ENCODE data around the gene PDHX.

Gene PDHX

DNA sequence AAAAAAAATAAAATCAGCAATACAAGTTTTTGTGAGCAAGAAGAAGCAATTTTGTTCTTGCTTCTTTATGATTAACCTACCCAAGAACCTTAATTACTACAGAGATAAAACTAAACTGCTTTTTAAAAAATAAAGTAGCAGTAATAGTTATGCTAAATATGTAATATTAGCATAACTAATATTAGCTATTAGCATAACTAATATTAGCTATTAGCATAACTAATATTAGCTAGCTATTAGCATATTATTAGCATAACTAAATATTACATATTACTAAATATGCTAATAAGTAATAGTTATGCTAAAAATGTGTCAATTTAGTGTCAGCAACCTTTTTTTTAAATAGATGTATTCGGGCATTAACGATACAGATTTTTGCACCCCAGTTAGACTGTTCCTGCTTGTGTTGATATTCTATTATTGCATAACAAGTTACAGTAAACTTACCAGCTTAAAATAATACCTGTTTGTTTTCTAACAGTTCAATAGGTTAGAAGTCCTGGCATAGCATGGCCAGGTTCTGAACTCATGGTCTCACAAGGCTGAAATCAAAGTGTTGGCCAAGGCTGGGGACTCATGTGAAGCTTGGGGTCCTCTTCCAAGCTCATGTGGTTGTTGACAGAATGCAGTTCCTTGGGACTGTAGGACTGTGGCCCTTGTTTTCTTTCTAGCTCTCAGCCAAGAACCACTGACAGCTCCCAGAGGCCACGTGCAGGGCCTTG is 48.4 kb downstream of the PDHX start:
- Histone ChIP-seq H3K27ac (ENCODE audit: low read length) (no peak overlapping the region), H3K27me3 (replicated peaks; ENCODE audit: insufficient read depth, low read length) (no peaks in the 10 kb centered on the region)
- TF ChIP-seq EZH2 (optimal IDR thresholded peaks at IDR 0.05; ENCODE audit: low read depth, low read length) (no peak), EZH2phosphoT487 (IDR thresholded peaks at IDR 0.05; ENCODE audit: low read length) (no peak)
- TF ChIP-seq, protein P1, sequence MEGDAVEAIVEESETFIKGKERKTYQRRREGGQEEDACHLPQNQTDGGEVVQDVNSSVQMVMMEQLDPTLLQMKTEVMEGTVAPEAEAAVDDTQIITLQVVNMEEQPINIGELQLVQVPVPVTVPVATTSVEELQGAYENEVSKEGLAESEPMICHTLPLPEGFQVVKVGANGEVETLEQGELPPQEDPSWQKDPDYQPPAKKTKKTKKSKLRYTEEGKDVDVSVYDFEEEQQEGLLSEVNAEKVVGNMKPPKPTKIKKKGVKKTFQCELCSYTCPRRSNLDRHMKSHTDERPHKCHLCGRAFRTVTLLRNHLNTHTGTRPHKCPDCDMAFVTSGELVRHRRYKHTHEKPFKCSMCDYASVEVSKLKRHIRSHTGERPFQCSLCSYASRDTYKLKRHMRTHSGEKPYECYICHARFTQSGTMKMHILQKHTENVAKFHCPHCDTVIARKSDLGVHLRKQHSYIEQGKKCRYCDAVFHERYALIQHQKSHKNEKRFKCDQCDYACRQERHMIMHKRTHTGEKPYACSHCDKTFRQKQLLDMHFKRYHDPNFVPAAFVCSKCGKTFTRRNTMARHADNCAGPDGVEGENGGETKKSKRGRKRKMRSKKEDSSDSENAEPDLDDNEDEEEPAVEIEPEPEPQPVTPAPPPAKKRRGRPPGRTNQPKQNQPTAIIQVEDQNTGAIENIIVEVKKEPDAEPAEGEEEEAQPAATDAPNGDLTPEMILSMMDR (IDR thresholded peaks at IDR 0.05; ENCODE audit: low read length), result no peak

DNA sequence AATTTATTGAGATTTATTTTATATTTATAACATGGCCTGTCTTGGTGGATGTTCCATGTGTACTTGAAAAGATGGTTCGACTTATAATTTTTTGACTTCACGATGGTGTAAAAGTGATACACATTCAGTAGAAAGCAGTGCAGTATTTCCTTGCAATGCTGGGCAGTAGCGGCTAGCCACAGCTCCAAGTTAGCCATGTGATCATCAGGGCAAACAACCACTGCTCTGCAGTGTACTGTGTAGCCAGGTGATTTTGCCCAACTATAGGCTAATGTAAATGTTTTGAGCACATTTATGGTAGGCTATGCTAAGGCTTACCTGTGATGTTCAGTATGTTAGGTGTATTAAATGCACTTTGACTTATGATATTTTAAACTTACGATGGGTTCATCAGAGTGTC is 52.4 kb downstream of the PDHX start:
- H3K4me1 ChIP-seq (ENCODE audit: low read length), result peaks cover 11% of the 10 kb centered on the region
- no peak overlapping the region for H2AFZ ChIP-seq (ENCODE audit: low read length)
- no peaks in the 10 kb centered on the region for H3K79me2 ChIP-seq (ENCODE audit: low read length)
- no peaks in the 10 kb centered on the region for H3K27me3 ChIP-seq (replicated peaks; ENCODE audit: insufficient read depth, low read length)
- H3F3A ChIP-seq (ENCODE audit: insufficient read depth, low read length), result no peaks in the 10 kb centered on the region
- TF ChIP-seq EZH2 (optimal IDR thresholded peaks at IDR 0.05; ENCODE audit: low read depth, low read length) (no peak), EZH2phosphoT487 (IDR thresholded peaks at IDR 0.05; ENCODE audit: low read length) (no peak)
- TF ChIP-seq, protein P1 (IDR thresholded peaks at IDR 0.05; ENCODE audit: low read length), result no peak
- H3K9ac ChIP-seq (ENCODE audit: low read length), result no peak overlapping the region
- DNase-seq, result no peak
- no peak overlapping the region for H3K4me3 ChIP-seq (ENCODE audit: low read length)
- H4K20me1 ChIP-seq (ENCODE audit: insufficient read depth, low read length), result no peaks in the 10 kb centered on the region
- no peak overlapping the region for H3K27ac ChIP-seq (ENCODE audit: low read length)
- no peaks in the 10 kb centered on the region for H3K9me2 ChIP-seq (replicated peaks; ENCODE audit: insufficient read depth, low read length)
- H3K36me3 ChIP-seq (replicated peaks; ENCODE audit: insufficient read depth, low read length), result 0 out of 2 replicates have a peak, but pooled peaks cover 2% of the 10 kb centered on the region
- H3K9me3 ChIP-seq (replicated peaks; ENCODE audit: insufficient read depth, low read length), result no peaks in the 10 kb centered on the region
- H3K4me2 ChIP-seq (ENCODE audit: low read depth, low read length), result no peak overlapping the region

More for the DNA sequence above, 48.4 kb downstream of the PDHX start:
- Histone ChIP-seq H3K9ac (ENCODE audit: low read length) (no peak overlapping the region), H3K36me3 (replicated peaks; ENCODE audit: insufficient read depth, low read length) (0 out of 2 replicates have a peak, but pooled peaks cover 2% of the 10 kb centered on the region), H3K9me2 (replicated peaks; ENCODE audit: insufficient read depth, low read length) (no peaks in the 10 kb centered on the region), H3K9me3 (replicated peaks; ENCODE audit: insufficient read depth, low read length) (no peaks in the 10 kb centered on the region), H3F3A (ENCODE audit: insufficient read depth, low read length) (no peaks in the 10 kb centered on the region), H3K79me2 (ENCODE audit: low read length) (no peaks in the 10 kb centered on the region), H3K4me1 (ENCODE audit: low read length) (peaks cover under 1% of the 10 kb centered on the region; the same call in 1 of the 2 replicates), H3K4me3 (ENCODE audit: low read length) (no peak overlapping the region), H2AFZ (ENCODE audit: low read length) (no peak overlapping the region), H3K4me2 (ENCODE audit: low read depth, low read length) (no peak overlapping the region), H4K20me1 (ENCODE audit: insufficient read depth, low read length) (no peaks in the 10 kb centered on the region)
- no peak for DNase-seq

DNA sequence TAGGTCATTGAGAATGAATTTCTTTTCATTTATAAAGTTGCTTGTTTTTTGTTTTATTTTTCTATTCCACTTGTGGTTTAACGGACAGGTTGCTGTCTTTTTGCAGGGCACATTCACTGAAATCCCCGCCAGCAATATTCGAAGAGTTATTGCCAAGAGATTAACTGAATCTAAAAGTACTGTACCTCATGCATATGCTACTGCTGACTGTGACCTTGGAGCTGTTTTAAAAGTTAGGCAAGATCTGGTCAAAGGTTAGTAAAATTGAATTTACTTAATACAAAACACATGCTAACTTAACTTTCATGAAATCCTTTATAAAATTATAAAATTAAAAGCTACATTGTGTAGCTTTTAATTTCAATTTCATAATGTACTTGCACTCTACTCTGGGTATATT is 53.6 kb downstream of the PDHX start:
- no peaks in the 10 kb centered on the region for H3F3A ChIP-seq (ENCODE audit: insufficient read depth, low read length)

More for the DNA sequence above, 53.6 kb downstream of the PDHX start:
- no peak for TF ChIP-seq EZH2phosphoT487 (IDR thresholded peaks at IDR 0.05; ENCODE audit: low read length)
- TF ChIP-seq, protein P1 (IDR thresholded peaks at IDR 0.05; ENCODE audit: low read length), result no peak
- TF ChIP-seq EZH2 (optimal IDR thresholded peaks at IDR 0.05; ENCODE audit: low read depth, low read length), result no peak
- H3K9ac ChIP-seq (ENCODE audit: low read length), result no peak overlapping the region
- no peaks in the 10 kb centered on the region for H3K9me2 ChIP-seq (replicated peaks; ENCODE audit: insufficient read depth, low read length)
- H3K27me3 ChIP-seq (replicated peaks; ENCODE audit: insufficient read depth, low read length), result no peaks in the 10 kb centered on the region
- H3K4me2 ChIP-seq (ENCODE audit: low read depth, low read length), result no peak overlapping the region
- H3K4me1 ChIP-seq (ENCODE audit: low read length), result peaks cover 11% of the 10 kb centered on the region
- no peaks in the 10 kb centered on the region for H4K20me1 ChIP-seq (ENCODE audit: insufficient read depth, low read length)
- no peak for DNase-seq
- no peak overlapping the region for H2AFZ ChIP-seq (ENCODE audit: low read length)
- 0 out of 2 replicates have a peak, but pooled peaks cover 2% of the 10 kb centered on the region for H3K36me3 ChIP-seq (replicated peaks; ENCODE audit: insufficient read depth, low read length)
- H3K4me3 ChIP-seq (ENCODE audit: low read length), result no peak overlapping the region
- H3K9me3 ChIP-seq (replicated peaks; ENCODE audit: insufficient read depth, low read length), result no peaks in the 10 kb centered on the region
- no peaks in the 10 kb centered on the region for H3K79me2 ChIP-seq (ENCODE audit: low read length)
- no peak overlapping the region for H3K27ac ChIP-seq (ENCODE audit: low read length)
